LoVo (cell line): Measurements from ENCODE around the gene GABRG3.

Source experiments
- DNase-seq: peaks from one replicate; pipeline ENCODE4 v3.0.0-alpha.2; 2016; ENCODE audit warnings: low spot score

Gene GABRG3

DNA sequence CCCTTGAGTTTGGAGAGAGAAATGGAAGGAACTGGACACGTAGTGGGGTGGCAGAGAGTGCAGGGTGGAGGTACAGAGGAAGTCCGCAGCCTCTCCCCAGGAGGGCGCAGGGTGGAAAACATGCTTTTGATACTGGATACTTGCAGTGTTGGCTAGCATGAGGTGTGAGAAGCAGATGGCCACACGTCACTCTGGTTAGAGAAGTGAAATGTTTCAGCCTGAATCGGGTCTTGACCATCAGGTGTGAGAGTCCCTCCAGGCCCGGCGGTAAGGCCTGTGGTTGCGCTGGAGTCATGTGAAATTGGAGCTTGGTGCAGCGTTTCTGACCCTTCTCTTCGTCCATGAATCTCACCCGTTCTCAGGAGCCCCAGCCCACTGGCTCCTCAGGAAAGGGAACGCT lies 93.1 kb downstream of the GABRG3 start:
- no peak for DNase-seq

GRCh38 chr15:27065151-27065550 lies 94.2 kb downstream of the GABRG3 start:
- DNase-seq: no peak

DNA sequence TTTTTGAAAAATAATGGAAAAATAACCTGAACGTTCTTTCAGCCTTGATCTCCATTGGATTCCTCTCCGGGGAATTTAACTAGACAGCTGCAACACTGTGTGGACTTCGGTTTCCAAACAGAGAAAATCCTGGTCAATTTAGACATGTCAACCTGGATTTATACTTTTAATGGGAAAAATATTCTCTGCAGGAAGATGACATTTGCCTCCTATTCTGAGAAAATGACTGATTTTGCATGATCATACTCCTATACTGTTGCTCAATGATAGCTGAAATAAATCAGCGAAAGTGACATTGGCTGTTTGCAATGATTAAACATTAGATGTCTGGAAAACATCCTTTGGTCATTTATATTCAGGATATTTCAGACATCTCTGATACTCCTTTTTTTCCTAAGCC lies 94.8 kb downstream of the GABRG3 start:
- no peak for DNase-seq

DNA sequence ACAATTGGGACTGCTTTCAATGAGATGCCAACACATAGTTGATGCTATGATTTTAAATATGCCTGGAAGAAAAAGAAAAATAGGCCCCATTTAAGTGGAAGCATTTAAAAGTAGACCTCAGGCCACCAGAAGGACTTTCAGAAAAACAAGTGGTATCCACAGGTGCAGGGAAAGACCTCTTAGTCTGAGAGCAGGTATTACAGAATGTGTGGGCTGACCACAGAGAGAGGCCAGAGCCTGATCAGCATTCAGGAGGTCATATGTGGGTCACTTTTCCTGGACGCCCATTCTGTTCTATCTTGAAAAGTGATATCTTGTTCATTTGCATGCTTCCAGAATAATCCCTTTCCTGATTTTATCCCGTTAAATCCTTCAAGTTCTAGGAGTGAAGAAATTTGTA lies 95.5 kb downstream of the GABRG3 start:
- no peak for DNase-seq

DNA sequence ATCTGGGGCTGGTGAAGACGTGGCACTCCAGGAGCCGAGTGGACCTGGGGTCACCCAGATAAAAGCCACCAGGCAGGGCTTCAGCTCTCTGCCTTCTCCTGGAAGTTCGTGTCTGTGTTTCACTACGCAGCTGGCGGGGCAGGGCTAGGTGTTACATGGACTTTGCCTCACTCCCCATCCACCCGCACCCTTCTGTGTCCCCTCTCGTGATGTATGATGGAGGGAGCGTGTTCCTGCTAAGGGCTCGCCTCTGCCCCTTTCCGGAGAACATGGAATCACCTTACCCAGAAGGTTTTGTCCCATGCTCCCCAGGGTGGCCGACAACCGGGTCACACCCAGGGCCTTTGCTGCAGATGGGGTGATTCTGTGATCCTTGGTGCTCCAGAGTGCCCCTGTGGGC lies 96.2 kb downstream of the GABRG3 start:
- no peak for DNase-seq

DNA sequence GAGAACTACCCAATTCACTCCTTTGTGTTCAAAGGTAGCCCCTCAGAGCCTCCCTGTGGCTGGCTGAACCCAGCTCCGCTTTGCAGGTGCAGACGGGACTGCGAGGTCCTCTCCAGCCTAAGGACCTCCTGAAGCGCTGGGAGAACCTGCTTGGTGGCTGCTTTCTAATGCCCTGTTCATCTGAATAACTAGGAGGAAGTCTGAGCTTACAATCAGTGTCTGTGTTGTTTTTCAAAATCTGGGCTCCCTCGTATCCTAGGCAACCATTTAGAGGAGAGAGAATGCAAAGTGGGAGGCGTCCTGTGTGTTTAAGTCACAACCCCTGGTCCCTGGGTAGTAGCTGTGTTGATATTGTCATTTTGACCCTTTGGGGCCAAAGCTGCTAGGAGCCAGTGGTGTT lies 99.9 kb downstream of the GABRG3 start:
- no peak for DNase-seq

GRCh38 chr15:27074179-27074578 lies 103.2 kb downstream of the GABRG3 start:
- DNase-seq: no peak

DNA sequence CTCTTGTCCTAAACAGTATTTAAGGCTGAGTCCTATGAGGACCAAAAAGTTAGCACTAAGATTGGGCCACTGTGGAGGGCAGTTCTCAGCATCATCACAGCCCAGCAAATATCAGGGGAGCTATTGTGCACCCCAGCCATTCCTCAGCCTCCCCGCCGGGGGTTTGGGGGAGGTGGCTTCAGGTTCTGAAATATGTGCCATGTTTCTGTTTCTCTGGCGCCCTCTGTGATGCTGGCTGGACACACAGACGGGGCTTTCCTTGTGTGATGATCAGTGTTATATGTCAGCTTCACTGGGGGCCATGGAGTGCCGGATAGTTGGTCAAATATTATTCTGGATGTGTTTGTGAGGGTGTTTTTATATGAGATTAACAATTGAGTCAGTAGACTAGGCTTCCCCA lies 106.8 kb downstream of the GABRG3 start:
- no peak for DNase-seq

- DNase-seq: no peak
Measured at GRCh38 chr15:27081676-27082418, 110.9 kb downstream of the GABRG3 start.

- DNase-seq: no peak
Measured at GRCh38 chr15:27082526-27082925, 111.5 kb downstream of the GABRG3 start.

- no peak for DNase-seq
Measured at GRCh38 chr15:27084844-27085243, 113.9 kb downstream of the GABRG3 start.

GRCh38 chr15:27086149-27086548 lies 115.2 kb downstream of the GABRG3 start:
- no peak for DNase-seq

GRCh38 chr15:27086805-27087204 lies 115.8 kb downstream of the GABRG3 start:
- DNase-seq: no peak

DNA sequence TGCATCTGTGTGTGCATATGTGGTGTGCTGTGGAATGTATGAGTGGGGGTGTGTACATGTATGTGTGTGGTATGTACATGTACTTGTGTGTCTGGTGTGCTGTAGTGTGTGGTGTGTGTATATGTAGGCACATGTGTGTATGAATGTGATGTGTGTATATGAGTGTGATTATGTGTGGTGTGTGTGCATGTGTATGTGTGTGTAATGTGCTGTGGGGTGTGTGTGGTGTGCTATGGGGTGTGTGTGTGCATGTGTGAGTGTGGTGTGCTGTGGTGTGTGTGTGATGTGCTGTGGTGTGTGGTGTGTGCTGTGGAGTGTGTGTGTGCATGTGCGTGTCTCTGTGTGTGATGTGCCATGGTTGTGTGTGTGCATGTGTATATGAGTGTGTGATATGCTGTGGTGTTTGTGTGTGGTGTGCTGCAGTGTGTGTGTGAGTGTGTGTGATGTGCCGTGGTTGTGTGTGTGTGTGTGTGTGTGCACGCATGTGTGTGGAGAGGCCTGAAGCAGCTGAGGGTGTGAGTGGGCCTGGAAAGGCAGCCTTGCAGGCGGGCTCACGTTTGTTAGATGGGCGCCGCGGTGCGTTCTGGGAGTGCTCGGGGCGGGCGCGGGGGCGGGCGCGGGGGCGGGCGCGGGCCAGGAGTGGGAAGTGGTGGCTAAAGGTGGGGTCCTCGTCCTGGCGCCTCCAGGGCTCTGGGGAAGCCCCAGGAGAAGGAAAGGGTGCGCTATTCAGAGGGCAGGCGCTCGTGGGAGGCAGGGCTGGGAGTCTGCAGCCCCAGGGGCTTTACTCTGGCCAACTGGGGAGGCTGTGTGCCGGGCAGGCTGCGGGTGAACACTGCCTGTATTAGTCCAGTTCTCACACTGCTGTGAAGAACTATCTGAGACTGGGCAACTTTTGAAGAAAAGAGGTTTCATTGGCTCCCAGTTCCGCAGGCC lies 116.9 kb downstream of the GABRG3 start:
- DNase-seq: no peak

GRCh38 chr15:27088584-27089232 lies 117.7 kb downstream of the GABRG3 start:
- no peak for DNase-seq

GRCh38 chr15:27089233-27089586 lies 118.2 kb downstream of the GABRG3 start:
- no peak for DNase-seq

GRCh38 chr15:27089676-27090075 lies 118.7 kb downstream of the GABRG3 start:
- DNase-seq: no peak

- DNase-seq: no peak
Measured at GRCh38 chr15:27091270-27091940, 120.4 kb downstream of the GABRG3 start.

DNA sequence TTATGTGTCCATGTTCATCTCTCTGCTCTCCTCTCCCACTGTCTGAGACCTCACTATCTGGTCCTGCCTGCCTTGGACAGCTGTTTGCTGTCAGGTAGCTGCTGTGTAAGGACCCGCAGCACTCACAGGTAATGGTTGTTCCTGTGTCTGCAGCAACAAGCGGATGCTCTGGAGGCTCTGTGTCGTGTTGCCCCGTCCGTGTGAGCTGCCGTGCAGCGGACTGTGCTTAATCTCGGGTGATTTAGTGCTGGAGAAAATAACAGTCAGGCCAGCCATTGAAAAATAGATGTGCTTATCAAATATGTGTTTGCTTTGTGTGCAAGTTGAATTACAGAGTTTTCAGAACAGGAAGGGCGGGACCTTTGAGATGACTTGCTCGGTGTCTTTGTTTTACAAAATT lies 121.4 kb downstream of the GABRG3 start:
- DNase-seq: no peak

- DNase-seq: no peak
Measured at GRCh38 chr15:27094235-27094634, 123.3 kb downstream of the GABRG3 start.

- DNase-seq: no peak
Measured at GRCh38 chr15:27095886-27096624, 125.1 kb downstream of the GABRG3 start.

- DNase-seq: no peak
Measured at GRCh38 chr15:27097506-27097905, 126.5 kb downstream of the GABRG3 start.
